GM18507 (cell line): ENCODE measurements around the gene CAPN8.

Experiments
- DNase-seq: peaks from one replicate; pipeline ENCODE4 v3.0.0; 2011; ENCODE audit warnings: low read depth; ENCODE audit not compliant: insufficient read length; ENCODE audit errors: extremely low spot score
- FAIRE-seq: peaks from 2 replicates; lab custom pipeline; 2011; peaks lifted over from hg19 to GRCh38; lab: Jason Lieb, UNC

The CAPN8 gene

DNA sequence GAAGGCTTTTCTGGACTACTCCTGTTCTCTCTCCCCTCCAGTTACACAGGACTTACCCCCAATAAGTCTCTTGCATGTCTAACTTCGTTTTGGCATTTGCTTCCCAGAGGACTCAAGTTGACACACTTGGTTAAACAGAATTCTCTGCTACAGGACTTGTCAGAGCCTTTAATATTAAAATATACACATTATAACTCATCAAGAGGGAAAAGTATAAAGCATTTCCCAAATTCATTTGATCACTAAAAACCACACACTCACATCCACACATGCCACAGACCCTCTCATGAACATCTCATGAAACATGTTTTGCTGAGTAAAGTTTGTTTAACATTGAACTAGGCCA, 38.1 kb upstream of the CAPN8 start:
- FAIRE-seq = no peak
- DNase-seq = no peak

DNA sequence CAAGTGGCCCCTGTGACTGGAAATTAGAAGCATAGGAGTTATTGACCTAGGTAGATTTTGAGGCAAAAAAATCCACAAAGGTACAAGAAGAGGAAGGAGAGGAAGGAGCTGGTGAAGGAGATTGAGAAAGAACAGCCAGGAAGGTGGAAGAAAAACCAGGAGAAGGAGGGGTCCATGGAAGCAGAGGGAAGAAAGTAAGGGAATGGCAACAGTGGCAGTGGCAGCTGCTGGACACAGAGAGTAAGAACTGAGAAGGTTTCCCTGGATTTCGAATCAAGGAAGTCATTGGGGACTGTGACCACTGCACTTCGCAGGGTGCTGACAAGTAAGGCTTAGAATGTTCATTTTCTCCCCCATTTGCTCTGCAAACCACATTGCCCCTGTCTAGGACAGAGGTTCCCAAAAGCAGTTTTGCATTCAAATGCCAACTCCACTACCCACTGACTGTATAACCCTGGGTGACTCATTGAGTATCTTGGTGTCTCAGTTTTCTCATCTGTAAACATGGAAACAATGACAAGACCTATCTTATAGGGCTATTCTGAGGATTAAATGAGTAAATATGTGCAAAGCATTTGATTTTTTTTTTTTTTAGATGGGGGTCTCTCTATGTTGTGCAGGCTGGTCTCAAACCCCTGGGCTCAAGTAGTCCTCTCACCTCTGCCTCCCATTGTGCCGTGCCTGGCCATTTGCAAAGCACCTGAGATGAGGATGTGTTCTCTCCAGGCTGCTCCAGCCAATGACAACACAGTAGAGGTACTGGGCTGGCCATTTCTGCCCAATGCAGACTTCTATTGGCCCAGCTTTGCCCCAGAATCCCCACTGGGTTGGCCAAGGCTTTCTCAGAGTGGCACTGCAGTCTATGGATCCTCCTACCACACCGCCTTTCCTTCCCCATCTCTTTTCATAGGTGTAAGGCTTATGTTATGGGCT, 37.5 kb upstream of the CAPN8 start:
- no peak for FAIRE-seq

DNA sequence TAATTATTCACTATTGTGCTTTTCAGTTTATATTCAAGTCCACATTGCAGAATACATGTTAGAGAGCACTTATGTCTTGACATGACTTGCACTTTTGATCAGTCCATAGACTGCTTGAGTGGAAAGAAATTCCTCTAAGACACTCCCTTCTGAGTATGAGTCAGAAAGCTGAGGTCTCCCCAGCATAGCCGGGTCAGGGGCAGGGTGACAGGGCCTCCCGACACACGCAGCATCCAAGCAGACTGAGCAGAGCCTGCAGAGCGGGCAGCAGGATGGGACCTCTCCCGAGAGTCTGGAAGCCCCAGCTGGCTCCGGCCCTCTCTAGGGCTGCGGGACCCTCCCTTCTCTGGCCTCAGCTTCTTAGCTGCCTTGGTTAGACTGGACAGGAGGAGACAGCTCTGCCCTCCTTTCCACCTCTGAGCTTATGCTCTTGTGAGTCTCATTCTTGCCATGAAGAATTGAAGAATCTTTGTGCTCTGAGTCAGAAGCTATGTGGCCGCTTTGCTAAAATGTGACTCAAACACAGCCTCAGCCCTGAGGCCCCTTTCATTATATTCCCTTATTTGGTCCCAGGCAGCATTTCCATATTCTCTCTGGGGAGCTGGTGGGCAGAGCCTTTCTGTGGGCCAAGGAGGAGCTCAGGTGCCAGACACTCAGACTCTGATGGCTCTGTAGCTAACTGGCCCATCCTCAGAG, 35.6 kb upstream of the CAPN8 start:
- no peak for FAIRE-seq

More for the DNA sequence above, 37.5 kb upstream of the CAPN8 start:
- no peak for DNase-seq

DNA sequence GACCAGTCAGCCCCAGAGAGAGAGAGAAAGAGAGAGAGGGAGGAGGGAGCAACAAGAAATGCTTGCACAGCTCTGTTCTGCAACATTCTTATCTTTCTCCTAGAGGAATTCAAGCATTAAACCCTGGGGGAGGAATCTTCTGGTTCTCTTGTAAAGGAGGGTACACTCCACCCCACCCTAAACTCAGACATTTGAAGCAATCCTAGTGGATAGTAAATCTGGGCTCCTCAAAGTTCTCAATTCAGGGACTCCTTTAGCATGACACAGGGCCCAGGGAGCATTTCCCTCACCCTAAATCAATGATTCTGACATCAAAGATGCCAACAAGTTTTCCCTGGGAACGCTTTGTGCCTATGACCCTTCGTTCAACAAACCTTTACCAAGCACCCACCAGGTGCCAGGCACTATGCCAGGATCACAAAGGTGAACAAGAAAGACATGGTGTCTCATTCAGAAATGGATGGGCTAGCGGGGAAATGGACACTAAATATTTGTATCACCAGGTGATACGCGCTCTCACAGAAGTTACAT, 35.0 kb upstream of the CAPN8 start:
- FAIRE-seq = no peak
- no peak for DNase-seq

More for the DNA sequence above, 35.6 kb upstream of the CAPN8 start:
- DNase-seq = no peak

DNA sequence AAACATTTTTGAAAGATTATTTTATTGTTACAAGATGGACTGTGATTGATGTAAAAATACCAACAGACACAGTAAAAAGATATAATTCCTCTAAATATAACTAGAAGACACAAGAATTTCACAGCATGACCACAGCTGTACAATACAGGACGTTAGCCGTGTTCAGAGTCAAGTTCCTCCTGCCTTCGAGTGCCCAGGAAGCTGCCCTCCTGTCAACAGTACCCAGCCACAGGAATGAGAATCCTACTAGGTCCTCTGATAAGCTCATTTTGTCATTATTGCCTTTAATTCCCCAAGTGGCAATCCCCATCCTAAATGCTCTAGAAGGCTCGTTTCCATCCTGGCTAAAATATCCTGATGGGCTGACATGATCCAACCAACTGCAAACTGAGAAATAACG, 30.4 kb upstream of the CAPN8 start:
- DNase-seq (no peak), FAIRE-seq (no peak)

DNA sequence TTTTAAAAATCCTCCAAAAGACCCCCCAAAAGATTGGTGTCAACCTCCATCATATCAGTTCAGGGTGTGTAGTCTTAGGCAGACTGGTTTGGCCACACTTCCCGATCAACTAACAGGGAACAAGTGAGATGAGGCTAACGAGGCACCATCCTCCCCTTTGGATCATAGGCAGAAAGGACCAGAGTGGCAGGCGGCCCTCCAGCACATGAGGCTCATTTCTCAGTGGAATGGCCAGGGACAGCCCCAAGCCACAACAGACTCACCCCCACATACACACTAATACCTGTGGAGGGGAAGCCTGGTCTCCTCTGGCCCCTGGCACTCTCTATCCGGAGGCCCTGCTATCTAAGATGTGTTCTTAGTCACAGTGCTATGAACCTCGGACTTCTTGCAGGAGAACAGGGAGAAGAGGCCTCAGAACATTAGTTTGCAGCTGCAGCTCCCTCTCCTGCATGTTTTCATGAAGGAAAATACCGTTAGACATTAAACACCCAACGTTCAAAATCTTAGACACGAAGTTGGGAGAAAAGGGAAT, 29.6 kb upstream of the CAPN8 start:
- FAIRE-seq = no peak

DNA sequence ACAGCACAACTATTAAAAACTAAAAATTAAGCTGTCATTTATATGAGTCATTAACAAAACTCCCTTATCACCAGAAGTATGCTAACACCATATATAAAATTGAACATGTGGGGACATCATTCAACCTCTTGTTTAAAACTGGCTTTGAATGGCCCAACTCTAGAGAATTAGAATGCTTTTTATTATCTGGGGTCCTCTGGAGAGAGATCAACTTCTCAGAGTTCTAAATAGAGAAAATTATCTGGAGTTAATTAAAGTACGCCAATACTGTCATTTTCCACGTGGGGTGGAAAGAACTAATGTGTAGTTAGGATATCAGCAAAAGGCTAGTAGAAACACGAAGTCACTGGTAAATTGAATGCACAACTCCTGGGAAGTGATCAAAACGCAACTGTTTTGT, 25.6 kb upstream of the CAPN8 start:
- FAIRE-seq (no peak), DNase-seq (no peak)

More for the DNA sequence above, 29.6 kb upstream of the CAPN8 start:
- no peak for DNase-seq

DNA sequence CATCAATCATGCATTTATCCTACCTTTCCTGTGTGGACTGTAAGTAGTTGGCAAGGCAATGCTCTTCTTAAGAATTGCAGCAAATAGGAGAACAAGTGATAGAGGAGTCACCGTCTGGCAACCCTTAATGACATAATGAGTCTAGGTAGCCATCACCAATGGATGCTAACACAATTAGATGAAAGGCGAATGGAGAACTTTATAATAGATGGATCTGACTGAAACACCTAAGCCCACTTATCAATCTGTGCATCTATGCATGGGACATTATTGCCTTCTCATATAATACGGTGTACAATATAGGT, 18.9 kb upstream of the CAPN8 start:
- no peak for DNase-seq
- no peak for FAIRE-seq

DNA sequence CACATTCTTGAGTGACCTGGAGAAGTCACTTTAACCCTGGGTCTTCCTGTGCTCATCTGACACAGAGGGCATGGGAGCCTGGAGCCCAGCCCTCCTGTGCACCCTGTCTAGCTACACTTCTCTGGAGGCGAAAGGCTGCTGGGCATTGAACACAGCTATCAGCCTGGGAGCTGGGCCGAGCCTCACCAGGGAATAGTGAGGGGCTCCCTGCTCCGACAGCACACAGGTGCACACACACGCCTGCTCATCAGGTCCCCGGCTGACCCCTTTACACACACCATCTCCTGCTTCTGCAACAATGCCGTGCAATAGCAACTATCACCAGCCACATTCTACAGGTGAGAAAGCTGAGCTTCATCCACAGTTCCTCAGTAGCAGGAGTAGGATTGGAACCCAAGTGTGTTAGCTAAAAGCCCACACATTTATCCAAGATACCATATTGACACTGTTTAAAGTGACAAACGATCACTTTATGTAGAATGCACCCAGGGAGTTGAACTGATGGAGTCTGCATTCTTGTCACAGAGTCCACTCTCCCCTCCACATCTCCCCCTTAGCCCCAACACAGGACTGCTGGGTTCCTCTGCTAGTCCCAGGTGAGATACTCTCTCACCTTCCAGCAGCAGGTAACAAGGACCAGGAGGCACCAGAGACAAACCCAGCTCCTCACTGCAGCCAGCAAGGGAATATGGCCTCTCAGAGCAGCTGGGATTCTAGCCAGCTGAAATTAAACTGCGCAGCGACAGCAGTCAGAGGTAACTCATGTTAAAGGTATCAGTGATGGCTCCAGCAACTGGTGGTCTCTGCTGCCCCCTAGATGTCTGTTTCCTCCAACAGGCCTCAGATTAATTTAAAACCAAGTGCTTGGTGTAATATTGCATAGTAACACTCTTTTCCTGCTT, 18.3 kb upstream of the CAPN8 start:
- FAIRE-seq (peak; percentile 75), DNase-seq (no peak)

DNA sequence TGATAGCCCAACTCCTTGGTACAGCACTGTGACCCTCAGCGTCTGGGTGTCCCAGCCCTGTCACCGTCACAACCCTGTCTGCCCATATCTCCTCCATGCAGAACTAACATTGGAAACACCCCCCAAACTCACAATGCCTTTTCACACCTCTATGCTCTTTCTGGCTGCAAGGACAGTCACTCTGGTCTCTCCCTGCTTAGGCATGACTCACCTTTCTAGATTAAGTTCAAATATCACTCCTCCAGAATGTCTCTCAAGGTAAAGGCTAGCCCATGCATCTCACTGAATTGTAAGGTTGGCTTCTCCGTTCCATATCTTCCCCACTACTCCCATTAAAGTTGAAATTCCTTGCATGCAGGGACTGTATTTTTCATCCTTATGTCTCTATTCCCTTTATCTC, 17.0 kb upstream of the CAPN8 start:
- DNase-seq (no peak), FAIRE-seq (no peak)

DNA sequence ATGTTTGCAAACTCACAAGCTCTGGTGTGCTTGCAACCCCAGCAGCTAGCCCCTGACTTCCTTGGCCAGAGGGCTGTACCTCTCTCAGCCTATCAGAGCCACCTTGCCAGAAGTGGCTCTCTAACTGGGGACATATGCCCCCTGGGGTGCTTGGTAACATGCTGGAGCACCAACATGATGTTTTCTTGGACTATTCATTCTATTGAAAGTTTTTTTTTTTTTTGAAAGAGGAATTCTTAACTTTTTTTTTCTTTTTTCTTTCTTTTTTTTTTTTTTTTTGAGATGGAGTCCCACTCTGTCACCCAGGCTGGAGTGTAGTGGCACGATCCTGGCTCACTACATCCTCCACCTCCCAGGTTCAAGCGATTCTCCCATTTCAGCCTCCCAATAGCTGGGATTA, 14.7 kb upstream of the CAPN8 start:
- FAIRE-seq (no peak), DNase-seq (no peak)

DNA sequence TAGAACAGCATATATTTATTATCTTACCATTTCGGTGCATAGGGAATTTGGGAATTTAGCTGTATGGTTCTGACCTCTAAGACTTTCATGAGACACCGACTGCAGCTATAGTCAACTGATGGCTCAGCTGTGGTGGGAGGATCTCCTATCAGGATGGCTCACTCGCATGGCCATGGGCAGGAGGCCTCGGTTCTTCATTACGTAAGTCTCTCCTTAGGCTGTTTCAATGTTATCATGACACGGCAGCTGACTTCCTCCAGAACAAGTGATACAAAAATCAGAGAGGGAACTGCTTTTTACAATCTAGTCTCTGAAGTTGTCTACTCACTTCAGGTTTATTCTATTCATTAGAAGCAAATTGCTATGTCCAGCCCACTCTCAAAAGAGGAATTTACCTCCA, 13.3 kb upstream of the CAPN8 start:
- no peak for FAIRE-seq

DNA sequence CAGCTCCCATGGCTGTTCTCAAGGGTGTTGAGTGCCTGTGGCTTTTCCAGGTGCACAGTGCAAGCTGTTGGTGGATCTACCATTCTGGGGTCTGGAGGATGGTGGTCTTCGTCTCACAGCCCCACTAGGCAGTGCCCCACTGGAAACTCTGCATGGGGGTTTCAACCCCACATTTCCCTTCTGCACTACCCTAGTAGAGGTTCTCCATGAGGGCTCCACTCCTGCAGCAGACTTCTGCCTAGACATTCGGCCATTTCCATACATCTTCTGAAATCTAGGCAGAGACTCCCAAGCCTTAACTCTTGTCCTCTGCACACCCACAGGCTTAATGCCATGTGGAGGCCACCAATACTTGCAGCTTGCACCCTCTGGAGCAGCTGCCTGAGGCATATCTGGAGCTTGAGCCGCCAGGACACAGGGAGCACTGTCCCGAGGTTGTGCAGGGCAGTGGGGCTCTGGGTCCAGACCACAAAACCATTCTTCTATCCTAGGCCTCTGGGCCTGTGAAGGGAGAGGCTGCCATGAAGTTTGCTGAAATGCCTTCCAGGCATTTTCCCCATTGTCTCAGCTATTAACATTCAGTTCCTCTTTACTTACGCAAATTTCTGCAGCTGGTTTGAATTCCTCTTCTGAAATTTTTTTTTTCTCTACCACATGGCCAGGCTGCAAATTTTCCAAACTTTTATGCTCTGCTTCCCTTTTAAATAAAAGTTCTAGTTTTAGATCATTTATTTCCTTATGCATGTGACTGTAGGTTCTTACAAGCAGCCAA, 8.8 kb upstream of the CAPN8 start:
- no peak for DNase-seq
- FAIRE-seq = no peak

More for the DNA sequence above, 13.3 kb upstream of the CAPN8 start:
- no peak for DNase-seq

DNA sequence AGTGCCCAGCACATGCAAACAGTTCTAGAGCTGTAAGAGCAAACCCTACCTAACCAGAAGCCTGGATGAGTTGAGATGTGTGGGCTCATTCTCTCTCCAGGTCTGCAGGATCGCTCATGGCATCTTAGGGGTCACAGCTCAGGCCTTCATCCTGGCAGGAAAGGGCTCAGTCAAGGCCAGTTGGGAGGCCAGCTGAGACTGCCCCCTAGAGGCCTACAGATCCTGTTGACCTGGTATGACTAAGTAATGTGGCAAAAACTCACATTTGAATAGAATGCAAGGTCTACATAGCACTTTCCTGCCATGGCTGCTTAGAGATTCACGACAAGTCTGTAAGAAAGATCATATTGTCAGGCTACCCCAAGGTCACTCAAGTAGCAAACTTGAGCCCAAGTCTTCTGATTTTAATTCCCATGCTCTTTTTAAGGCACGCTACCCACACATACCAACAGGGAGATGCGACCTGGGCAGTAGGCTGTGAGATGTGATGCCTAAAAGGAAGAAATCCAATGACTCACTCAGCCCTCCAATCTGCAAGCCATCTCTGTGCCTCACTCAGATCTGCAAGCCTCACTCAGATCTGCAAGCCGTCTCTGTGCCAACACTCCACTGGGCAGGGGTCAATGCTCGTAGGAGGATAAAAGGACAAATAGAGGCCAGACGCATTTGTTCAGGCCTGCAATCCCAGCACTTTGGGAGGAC, 5.1 kb upstream of the CAPN8 start:
- FAIRE-seq = peak; percentile 41
- peak; percentile 7 for DNase-seq

DNA sequence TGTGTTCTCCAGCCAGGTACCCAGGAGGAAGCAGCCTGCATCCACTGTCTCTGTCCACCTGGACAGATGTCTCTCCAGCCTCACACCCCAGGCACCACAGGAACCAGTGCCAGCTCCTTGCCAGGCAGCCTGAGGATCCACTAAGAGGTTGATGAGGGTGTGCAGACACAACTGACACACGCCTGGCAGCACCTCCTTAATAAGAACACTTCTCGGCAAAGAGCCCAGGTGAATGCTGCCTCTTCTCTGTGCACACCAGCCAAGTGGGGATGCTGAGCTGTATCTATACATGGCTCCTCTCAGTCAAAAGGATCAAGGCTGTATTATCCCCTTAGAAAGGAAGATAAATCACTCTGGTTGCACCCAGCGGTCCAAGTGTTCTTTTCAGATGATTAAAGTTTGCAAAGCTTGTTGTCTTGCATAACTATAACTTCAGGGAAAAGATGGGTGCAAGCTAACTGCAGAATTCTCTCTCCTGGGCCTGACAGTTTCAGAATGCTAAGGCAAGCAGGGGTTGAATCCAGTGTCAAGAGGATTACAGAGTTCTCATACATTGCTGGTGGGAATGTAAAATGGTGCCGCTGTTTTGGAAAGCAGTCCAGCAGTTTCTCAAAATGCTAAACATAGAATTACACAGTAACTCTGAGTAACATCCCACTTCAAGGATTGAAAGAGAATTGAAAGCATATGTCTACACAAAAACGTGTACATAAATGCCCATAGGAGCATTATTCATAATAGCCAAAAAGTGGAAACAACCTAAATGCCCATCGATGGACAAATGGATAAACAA, 3.7 kb upstream of the CAPN8 start:
- no peak for DNase-seq

DNA sequence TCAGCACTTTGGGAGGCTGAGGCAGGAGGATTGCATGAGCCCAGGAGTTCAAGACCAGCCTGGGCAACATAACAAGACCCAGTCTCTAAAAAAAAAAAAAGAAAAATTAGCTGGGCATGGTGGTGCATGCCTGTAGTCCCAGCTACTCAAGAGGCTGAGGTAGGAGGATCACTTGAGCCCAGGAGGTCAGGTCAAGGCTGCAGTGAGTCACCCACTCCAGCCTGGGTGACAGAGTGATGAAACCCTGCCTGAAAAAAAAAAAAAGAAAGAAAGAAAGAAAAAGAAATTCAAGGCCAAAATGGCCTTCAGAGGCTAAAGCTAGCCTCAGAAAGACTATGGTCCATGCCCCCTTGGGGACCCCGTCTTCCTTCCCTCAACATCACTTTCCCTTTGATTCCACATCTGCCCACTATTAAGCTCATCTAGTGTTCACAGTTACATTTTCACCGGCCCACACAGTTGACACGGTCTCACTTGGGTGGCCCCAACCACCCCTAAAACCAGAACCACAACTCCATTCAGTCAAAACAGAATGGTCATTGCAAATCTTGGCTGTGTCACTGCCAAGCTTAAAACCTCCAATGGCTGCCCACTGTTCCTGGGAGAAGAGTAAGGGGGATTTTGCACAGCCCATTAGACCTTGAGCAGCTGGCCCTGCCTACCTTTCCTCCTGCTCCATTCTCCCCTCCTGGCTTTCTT, 2.1 kb upstream of the CAPN8 start:
- FAIRE-seq = no peak

More for the DNA sequence above, 3.7 kb upstream of the CAPN8 start:
- no peak for FAIRE-seq

DNA sequence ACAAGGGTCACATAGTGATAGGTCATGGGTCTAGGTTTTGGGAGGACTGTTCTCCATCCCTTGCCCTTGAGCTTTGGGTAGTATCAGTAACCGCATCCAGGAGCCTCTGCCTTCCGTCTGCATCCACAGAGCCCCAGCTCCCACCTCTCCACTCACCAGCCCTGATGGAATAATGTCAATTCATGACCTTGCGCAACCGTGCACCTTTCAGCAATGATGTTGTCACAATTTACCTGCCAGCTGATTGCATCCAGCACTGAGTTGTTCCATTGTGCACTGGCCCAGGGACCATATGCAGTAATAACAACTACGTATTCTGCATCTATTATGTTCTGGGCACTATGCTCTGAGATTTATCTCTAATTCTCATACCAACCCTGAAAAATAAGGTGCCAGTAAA, 1.4 kb downstream of the CAPN8 start:
- FAIRE-seq (no peak), DNase-seq (no peak)

More for the DNA sequence above, 2.1 kb upstream of the CAPN8 start:
- no peak for DNase-seq
